HG03378 (cell line): ENCODE data around the gene QRSL1.
A peak's percentile ranks its signal among the peaks of the same experiment; 100 is the strongest.
"Not testable (repeated sequence)": the region's sequence is repeated elsewhere in the genome, so short reads cannot be mapped to it uniquely, and the experiment has no call there.

Experiments
- ATAC-seq: cut with Tn5 transposase; IDR thresholded peaks from one replicate; pipeline ENCODE4 v1.9.1; 2021; ENCODE audit warnings: mild to moderate bottlenecking, moderate library complexity; ENCODE audit not compliant: unreplicated experiment

The QRSL1 gene

DNA sequence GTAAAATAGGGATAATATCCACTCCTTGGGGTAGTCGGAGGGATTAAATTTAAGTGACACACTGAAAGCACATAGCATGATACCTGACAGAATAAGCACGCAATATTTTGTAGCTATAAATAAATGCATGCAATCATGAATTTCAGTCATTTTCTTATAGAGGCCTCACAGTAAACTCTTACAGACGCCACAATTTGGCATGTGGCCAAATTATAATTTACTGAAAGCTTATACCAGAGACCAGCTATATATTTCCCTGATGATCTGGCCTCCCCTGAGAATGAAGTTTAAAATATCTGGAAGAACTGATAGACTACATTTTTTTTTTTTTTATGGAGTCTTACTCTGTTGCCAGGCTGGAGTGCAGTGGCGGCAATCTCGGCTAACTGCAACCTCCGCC, 40.9 kb downstream of the QRSL1 start:
- ATAC-seq, result no peak

DNA sequence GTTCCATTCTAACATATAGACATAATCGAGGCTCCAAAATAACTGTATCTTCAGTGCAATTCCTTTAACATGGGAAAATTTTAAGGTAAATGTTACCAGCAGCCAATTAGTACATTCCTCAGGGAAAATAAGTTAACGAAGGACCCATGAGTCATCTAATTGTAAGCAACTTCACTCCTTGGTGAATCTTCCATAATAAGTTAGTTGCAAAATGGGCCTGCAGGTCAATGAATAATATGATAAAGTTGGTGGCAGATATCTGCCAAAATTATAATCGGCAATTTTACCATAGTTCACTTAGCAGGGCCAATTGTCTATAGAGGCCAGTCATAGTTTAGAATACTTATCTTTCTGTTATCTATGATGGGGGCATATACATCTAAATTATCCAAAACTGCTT, 42.3 kb downstream of the QRSL1 start:
- ATAC-seq, result no peak

DNA sequence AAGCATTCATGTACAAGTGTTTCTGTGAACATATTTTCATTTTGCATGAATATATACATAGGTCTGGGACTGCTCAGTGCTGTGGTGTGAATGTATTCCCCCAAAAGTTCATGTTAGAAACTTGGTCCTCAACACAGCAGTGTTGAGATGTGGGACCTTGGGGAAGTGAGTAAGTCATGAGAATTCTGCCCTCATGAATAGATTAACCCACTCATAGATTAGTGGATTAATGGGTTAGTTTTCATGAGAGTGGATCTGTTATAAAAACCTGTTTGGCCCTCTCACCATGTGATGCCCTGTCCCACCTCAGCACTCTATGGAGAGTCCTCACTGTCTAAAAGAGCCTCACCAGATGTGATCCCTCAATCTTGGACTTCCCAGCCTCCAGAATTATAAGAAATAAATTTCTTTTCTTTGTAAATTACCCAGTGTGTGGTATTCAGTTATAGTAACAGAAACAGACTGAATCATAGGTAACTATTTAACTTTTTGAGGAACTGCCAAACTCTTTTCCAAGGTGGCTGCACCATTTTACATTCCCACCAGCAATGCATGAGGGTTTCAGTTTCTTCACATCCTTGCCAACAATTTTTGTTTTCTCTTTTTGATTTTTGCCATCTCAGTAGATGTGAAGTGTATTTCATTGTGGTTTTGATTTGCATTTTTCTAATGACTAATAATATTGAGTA, 45.3 kb downstream of the QRSL1 start:
- ATAC-seq, result no peak

DNA sequence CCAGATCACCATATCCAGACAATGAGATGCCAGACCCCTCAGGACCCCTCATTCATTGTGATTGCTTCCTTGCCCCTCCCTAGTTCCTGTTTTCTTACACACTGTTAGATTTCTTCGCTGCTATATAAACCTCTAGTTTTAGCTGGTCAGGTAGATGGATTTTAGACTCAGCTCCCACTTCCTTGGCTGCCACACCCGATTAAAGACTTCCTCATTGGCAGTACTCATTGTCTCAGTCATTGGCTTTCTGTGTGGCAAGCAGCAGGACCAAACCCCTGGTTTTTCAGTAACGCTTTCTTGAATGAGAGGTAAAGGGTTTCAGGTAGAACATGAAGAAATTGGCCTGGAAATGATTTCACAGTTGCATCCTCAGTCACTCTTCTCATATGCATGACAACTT, 47.9 kb downstream of the QRSL1 start:
- no peak for ATAC-seq

DNA sequence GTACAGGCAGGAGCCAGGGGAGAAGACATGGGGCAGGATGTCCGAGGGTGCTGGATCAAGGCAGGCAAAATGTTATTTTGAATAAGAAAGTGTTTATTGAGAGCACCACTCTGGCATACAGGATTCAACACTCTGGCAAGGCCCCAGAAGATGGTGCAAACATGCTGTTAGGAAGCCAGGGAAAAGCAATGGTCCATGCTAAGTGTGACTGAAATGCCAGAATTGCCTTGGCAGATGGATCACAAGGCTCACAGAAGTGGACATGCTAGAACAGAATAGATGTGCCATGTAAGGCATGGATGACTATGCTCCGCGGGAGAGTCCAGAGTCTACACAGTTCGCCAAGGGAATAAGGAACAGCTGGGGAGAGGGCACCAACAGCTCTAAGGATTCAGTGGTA, 54.6 kb downstream of the QRSL1 start:
- no peak for ATAC-seq

- no peak for ATAC-seq
Observed at GRCh38 chr6:106685833-106686232, 56.5 kb downstream of the QRSL1 start.

- ATAC-seq, result no peak
Observed at GRCh38 chr6:106688177-106688951, 59.0 kb downstream of the QRSL1 start.

DNA sequence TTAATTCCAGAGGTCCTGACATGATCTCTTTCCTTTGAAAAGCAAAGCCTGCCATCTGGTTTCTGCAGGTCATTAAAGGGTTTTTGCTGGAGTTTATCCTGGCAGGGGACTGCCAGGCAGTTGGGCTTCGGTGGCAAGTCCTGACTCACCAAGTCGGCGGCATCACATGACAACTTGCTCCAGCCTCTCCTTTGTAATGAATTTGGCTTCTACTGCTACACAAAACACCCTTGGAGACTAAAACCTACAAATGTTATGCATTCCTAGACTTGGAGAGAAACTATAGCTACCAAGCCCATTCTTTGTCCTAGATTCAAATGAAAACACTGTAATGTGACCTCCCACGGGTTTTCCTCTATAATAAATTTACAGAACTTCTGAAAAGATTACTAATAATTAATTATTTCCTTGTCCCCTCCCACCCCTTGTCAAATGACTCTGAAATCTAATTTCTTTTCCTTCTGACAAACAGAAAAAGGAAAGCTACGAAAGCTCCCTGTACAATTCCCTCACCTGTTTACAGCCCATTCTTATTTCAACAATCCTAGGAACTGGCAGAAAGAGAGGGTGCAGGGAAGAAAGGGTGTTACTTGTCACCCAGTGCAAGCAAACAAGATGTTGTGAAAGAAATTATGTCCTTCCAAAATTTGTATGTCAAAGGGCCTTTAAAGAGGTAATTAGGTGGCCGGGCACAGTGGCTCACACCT, 62.9 kb downstream of the QRSL1 start:
- no peak for ATAC-seq

DNA sequence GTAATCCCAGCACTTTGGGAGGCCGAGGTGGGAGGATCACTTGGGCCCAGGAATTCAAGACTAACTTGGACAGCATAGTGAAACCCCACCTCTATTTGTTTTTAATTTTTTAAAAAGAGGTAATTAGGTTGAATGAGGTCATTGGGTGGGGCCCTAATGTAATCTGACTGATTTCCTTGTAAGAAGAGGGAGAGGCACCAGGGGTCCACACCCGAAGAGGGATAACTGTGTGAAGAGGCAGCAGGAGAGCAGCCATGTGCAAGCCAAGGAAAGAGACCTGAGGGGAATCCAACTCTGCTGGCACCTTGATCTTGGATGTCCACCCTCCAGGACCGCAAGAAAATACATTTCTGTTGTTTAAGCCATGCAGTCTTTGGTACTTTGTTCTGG, 63.4 kb downstream of the QRSL1 start:
- no peak for ATAC-seq

GRCh38 chr6:106693418-106693817, 64.0 kb downstream of the QRSL1 start:
- no peak for ATAC-seq

- no peak for ATAC-seq
Observed at GRCh38 chr6:106694343-106694742, 65.0 kb downstream of the QRSL1 start.

DNA sequence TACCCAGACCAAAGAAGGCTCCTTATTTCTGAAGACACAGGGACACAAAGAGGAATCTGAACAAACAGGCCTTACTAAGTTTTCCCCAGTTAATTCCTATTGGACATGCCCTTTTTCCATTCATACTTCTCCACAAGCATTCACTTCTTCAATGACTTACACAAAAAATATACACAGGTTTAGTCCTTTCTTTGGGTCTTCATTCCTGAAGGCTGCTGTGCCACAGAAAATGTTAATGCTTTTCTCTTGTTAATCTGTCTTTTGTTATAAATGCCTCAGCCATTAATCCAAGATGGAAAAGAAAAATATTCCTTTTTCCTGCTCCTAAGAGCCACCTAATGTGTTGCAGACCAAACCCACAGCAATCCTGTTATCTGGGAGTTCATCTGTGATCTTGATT, 71.2 kb downstream of the QRSL1 start:
- no peak for ATAC-seq

GRCh38 chr6:106701201-106701600, 71.8 kb downstream of the QRSL1 start:
- ATAC-seq, result not testable (repeated sequence)

- ATAC-seq, result peak; percentile 44
Observed at GRCh38 chr6:106702046-106702445, 72.7 kb downstream of the QRSL1 start.

DNA sequence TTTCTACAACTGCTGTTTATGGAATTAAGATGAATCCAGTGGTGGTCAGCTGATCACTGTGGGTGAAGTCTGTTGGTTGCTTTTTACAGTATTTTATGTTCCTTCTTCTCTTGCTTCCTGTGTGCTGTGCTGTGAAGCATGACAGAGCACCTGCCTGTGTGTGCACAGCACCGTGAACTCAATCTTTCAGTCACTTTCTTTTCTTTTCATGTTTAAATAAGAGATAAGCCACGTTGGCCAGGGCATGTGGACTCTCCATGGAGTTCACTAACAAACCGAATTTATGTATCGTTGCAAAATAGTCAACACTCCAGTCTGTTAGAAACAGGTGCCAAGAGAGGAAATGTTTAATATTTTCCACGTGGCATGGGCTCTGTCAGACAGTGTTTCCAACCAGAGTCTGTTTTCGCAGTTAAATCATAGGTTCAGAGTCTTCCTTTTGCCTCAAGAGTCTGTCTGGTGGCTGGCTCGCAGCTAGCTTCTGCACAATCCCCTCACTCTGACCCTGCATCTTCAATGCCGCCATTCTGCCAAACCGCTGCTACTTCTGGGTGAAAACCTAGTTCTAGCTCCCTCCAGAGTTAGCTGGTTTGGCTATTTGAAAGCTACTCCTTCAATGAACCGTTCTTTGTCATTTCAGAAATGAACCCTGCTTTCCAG, 73.2 kb downstream of the QRSL1 start:
- ATAC-seq, result peak; percentile 98

- ATAC-seq, result no peak
Observed at GRCh38 chr6:106704327-106704726, 74.9 kb downstream of the QRSL1 start.

DNA sequence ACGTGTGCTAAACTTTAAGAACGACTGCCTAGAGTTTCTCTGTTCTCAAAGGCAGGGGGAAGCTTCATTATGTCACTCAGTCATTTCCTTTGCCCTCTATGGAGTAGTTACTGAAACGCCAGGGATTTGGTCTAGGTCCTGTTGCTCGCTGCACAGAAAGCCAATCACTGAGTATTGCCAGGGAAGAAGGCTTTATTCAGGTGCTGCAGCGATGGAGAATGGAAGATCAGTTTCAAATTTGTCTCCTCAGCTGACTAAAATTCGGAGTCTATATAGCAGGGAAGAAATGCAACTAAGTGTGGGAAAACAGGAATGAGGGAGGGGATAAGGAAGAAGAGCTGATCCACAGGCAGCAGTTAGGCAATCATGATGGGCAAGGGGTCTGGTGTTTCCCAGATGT, 75.8 kb downstream of the QRSL1 start:
- ATAC-seq, result no peak

- ATAC-seq, result no peak
Observed at GRCh38 chr6:106710580-106710979, 81.2 kb downstream of the QRSL1 start.

DNA sequence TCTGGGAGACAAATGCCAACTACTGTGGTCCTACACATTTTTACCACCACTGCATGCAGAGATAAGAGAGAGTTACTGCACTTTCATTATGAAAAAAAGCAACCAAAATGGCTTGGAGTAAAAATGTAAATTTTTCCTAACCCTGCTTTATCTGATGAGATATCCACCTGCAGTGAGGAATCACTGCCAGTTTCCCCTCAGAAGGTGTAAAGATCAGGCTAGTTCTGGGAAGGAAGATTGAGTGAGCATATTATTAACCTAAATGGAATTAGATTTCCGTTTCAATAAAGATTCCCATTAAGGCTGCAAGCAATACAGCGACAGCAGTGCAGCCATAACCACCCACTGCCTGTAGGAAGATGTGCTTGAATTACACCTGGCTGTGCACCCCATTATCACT, 84.9 kb downstream of the QRSL1 start:
- no peak for ATAC-seq

- no peak for ATAC-seq
Observed at GRCh38 chr6:106715922-106716321, 86.5 kb downstream of the QRSL1 start.

DNA sequence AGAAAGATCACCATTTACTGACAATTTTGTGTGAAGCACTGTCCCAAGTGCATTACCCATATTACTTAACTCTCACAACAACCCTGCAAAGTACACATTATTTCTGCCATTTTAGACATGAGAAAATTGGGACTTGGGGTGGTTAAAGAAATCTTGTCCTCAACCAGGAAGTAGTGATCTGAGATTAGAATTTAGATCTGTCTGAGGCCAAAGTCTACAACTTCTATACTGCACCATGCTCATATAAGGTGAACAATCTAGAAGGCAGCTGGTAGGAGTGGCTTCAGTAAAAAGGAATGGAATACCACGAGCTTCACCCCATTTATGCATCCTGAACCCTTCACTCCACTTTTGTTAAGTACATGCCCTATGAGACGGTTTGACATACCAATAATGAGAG, 87.6 kb downstream of the QRSL1 start:
- no peak for ATAC-seq
